Tibial nerve (tissue), 4 donors: Measurements from ENCODE around the gene COL25A1.
"Not testable (repeated sequence)": the region's sequence is repeated elsewhere in the genome, so short reads cannot be mapped to it uniquely, and the experiment has no call there.

Experiments used
- CTCF ChIP-seq, 5 experiments: fragments of 200-600 bp in 3 of 5; fragments of 450-650 bp in 2 of 5; sonication (generic) in 3 of 5; IDR thresholded peaks; one replicate each; pipeline ENCODE4 v1.5.1; 2016 to 2019; ENCODE audit warnings: antibody characterized with exemption in 5 of 5, mild to moderate bottlenecking in 3 of 5, moderate library complexity in 2 of 5
- EP300 ChIP-seq, 2 donors: sonication (generic); formaldehyde crosslinking; IDR thresholded peaks; one replicate each; pipeline ENCODE4 v1.6.1; 2017; ENCODE audit warnings: antibody characterized with exemption in 2 of 2, mild to moderate bottlenecking in 1 of 2
- POLR2A ChIP-seq, 2 donors: fragments of 450-650 bp; IDR thresholded peaks; one replicate each; pipeline ENCODE4 v1.6.1; 2017; ENCODE audit warnings: antibody characterized with exemption in 2 of 2, mild to moderate bottlenecking in 2 of 2, moderate library complexity in 2 of 2

DNA sequence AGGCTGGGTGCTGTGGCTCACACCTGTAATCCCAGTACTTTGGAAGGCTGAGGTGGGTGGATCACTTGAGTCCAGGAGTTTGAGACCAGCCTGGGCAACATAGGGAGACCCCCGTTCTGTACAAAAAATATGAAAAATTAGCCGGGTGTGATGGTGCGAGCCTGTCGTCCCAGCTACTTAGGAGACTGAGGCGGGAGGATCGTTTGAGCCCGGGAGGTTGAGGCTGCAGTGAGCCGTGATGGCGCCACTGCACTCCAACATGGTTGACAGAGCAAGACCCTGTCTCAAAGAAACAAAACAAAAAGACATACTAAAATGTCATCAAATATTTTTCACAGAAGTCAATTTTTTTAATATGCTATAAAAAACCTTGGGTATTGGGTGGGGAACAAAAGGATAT, 432.5 kb downstream of the COL25A1 start:
- TF ChIP-seq POLR2A, CTCF, EP300 (IDR thresholded peaks at IDR 0.05): not testable (repeated sequence)
